ENCODE results near the gene METTL15. TPM values are rescaled to one million over a fixed set of nuclear protein-coding genes. Genes with fewer than 3 reads are reported as not detected.
"Not testable (repeated sequence)": the region's sequence is repeated elsewhere in the genome, so short reads cannot be mapped to it uniquely, and the experiment has no call there.

Gene METTL15
- total and polyA plus RNA-seq, 2 of the 8 experiments (the other 6 are each of a cell fraction or from before 2014, with no cell fraction given) = 5.4 to 10.5 TPM

- no peak for TF ChIP-seq GABPA (IDR thresholded peaks at IDR 0.05; ENCODE audit: borderline replicate concordance, insufficient read depth, low read length)
- TF ChIP-seq SRF (IDR thresholded peaks at IDR 0.05; ENCODE audit: low read depth, low read length) = no peak
- TF ChIP-seq SAP30 (IDR thresholded peaks at IDR 0.05; ENCODE audit: insufficient read depth, insufficient replicate concordance, low read length) = no peak
These were observed 7.5 kb upstream of the METTL15 start (continued) for GRCh38 chr11:28100665-28101064.

DNA sequence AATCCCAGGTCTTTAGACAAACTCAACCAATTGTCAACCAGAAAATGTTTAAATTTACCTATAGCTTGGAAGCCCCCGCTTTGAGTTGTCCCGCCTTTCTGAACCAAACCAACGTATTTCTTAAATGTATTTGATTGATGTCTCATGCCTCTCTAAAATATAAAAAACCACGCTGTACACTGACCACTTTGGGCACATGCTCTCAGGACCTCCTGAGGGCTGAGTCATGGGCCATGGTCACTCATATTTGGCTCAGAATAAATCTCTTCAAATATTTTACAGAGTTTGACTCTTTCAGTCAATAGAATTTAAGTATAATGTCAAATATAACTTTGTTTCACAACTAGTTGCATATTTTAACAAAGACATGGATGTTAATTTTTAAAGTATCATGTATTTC, 5.9 kb upstream of the METTL15 start:
- CTCF ChIA-PET (ENCODE audit: partially characterized antibody); H4K20me1 ChIP-seq (replicated peaks in 1 of 2; ENCODE audit: control insufficient read depth in 1 of 2, insufficient read depth in 2 of 2, low read length in 2 of 2): not testable (repeated sequence)

More for the DNA sequence above, 5.9 kb upstream of the METTL15 start:
- H3K27ac ChIP-seq (ENCODE audit: low read depth, low read length); H2BK15ac ChIP-seq (ENCODE audit: low read length); H2BK120ac ChIP-seq (replicated peaks; ENCODE audit: low read depth, low read length); H3K4me1 ChIP-seq (replicated peaks in 1 of 4; ENCODE audit: control insufficient read depth in 3 of 4, insufficient read depth in 4 of 4, low read length in 3 of 4); H4K8ac ChIP-seq (ENCODE audit: extremely low read depth, insufficient read depth, low read length); H3K56ac ChIP-seq (replicated peaks; ENCODE audit: insufficient read length, low read depth, low read length); DNase-seq (ENCODE audit: low read depth in 1 of 2, low spot score in 2 of 2); H3K36me3 ChIP-seq (ENCODE audit: control insufficient read depth in 2 of 4, insufficient read depth in 4 of 4, low read length in 3 of 4); H3K79me1 ChIP-seq (ENCODE audit: low read depth, low read length); H3K23ac ChIP-seq (ENCODE audit: insufficient read length); FAIRE-seq; H3K4ac ChIP-seq (replicated peaks; ENCODE audit: insufficient read length, low read depth, low read length); H3K9ac ChIP-seq (replicated peaks in 1 of 4; ENCODE audit: extremely low read depth in 1 of 4, low read depth in 3 of 4, low read length in 3 of 4); H2BK12ac ChIP-seq (ENCODE audit: low read depth, low read length); POLR2A ChIA-PET (ENCODE audit: partially characterized antibody); H3K18ac ChIP-seq (ENCODE audit: extremely low read depth, low read length); H2BK5ac ChIP-seq (ENCODE audit: low read depth, low read length); H3K9me3 ChIP-seq (ENCODE audit: insufficient read depth in 2 of 2, low read depth in 1 of 2, low read length in 1 of 2); H3K4me2 ChIP-seq (ENCODE audit: insufficient read depth in 1 of 2, low read depth in 2 of 2, low read length in 2 of 2); H2BK20ac ChIP-seq (ENCODE audit: low read length); H3K27me3 ChIP-seq (replicated peaks in 1 of 4; ENCODE audit: control insufficient read depth in 3 of 4, extremely low read depth in 1 of 4, insufficient read depth in 3 of 4, low read length in 3 of 4); H2AK5ac ChIP-seq (ENCODE audit: low read depth, low read length); H3K23me2 ChIP-seq (ENCODE audit: low read depth, low read length); H4K5ac ChIP-seq (ENCODE audit: insufficient read length, low read depth, low read length); H3K4me3 ChIP-seq (ENCODE audit: extremely low read depth in 1 of 4, insufficient read depth in 2 of 4, low read depth in 3 of 4, low read length in 4 of 4); H2AFZ ChIP-seq (ENCODE audit: low read length); H4K91ac ChIP-seq (replicated peaks; ENCODE audit: insufficient read length, low read length); H3K14ac ChIP-seq (ENCODE audit: insufficient read length): not testable (repeated sequence)
- WGBS, 2 experiments (ENCODE audit: extremely low coverage in 1 of 2, insufficient coverage in 1 of 2, insufficient read length in 1 of 2, insufficient replicate concordance in 2 of 2, low coverage in 1 of 2, low lambda C conversion rate in 2 of 2, missing lambda C conversion rate in 1 of 2) = 96% methylated on average over 4 of the region's 4 CpGs; no CpG with 5 or more reads in 1 of the 2 experiments
- H3K79me2 ChIP-seq (ENCODE audit: control insufficient read depth in 1 of 2, insufficient read depth in 2 of 2, low read length in 2 of 2) = peaks cover 5 to 95% of the 10 kb centered on the region in 2 experiments; a peak in 3 of 4 replicates
